ENCODE data around the gene HSD3B2.

The HSD3B2 gene

DNA sequence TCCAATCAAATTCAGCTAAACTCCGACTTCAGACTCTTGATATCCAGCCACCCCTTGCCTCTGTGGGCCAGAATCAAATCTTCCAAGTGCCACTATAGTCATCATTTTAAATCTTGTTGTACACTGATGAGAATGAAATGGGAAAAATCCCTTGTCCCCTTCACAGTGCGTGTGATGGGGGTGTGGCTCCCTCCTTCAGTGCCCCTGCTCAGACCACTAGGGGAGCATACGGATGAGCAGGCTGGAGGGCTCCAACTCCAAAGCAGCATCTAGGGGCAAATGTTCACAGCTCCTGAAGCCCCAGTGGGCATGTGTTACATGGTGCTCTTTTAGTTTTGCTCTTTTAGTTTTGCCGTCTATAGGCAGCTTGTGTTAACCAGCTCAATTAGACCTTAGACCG is 56.6 kb downstream of the HSD3B2 start:
- DNase-seq (ENCODE audit: low read depth) = no peak
- TF ChIP-seq, protein P1, sequence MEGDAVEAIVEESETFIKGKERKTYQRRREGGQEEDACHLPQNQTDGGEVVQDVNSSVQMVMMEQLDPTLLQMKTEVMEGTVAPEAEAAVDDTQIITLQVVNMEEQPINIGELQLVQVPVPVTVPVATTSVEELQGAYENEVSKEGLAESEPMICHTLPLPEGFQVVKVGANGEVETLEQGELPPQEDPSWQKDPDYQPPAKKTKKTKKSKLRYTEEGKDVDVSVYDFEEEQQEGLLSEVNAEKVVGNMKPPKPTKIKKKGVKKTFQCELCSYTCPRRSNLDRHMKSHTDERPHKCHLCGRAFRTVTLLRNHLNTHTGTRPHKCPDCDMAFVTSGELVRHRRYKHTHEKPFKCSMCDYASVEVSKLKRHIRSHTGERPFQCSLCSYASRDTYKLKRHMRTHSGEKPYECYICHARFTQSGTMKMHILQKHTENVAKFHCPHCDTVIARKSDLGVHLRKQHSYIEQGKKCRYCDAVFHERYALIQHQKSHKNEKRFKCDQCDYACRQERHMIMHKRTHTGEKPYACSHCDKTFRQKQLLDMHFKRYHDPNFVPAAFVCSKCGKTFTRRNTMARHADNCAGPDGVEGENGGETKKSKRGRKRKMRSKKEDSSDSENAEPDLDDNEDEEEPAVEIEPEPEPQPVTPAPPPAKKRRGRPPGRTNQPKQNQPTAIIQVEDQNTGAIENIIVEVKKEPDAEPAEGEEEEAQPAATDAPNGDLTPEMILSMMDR (IDR thresholded peaks at IDR 0.05; ENCODE audit: insufficient read depth, low read depth, low read length, missing control alignments) = no peak
- H3K4me3 ChIP-seq (ENCODE audit: low read length) = no peak overlapping the region

DNA sequence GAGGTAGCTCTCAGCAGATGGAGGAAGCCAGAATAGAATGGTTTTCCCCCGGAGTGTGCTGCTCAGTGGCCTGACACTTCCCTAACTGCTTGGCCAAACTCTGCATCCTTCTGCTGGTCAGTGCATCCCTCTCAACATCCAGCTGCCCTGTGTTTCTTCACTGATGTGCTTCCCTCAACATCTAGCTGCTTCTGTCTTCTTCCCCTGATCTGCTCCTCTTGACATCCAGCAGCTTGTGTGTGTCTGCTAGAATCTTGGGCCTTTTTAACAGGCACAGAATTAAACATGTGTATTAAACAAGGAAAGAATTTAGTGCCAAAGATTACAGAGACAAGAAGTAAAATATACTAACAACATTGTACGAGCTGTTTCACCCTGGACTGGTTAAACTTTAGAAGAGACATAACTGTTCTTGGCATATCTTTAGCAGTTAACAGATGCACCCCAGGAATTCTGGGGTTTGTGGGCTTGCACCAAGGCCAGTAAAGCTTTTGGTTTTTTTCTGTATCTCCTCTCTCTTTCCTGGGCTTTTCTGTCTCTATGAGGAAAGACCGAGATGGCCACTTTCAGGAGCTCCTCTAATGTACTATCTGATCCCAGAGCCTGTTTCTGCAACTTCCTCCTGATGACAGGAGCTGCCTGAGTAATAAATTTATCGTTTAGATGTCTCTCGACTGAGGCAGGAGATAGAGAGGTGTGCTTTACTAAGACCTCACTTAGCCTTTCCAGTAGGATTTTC is 57.3 kb downstream of the HSD3B2 start:
- no peak overlapping the region for H3K4me3 ChIP-seq (ENCODE audit: low read length)
- DNase-seq (ENCODE audit: low read depth) = no peak
- TF ChIP-seq, protein P1 (IDR thresholded peaks at IDR 0.05; ENCODE audit: insufficient read depth, low read depth, low read length, missing control alignments) = no peak

Data from epithelial cell of esophagus (primary cell).